ENCODE results near the gene COL2A1.
A peak's percentile ranks its signal among the peaks of the same experiment; 100 is the strongest.
"Not testable (repeated sequence)": the region's sequence is repeated elsewhere in the genome, so short reads cannot be mapped to it uniquely, and the experiment has no call there.

The COL2A1 gene

DNA sequence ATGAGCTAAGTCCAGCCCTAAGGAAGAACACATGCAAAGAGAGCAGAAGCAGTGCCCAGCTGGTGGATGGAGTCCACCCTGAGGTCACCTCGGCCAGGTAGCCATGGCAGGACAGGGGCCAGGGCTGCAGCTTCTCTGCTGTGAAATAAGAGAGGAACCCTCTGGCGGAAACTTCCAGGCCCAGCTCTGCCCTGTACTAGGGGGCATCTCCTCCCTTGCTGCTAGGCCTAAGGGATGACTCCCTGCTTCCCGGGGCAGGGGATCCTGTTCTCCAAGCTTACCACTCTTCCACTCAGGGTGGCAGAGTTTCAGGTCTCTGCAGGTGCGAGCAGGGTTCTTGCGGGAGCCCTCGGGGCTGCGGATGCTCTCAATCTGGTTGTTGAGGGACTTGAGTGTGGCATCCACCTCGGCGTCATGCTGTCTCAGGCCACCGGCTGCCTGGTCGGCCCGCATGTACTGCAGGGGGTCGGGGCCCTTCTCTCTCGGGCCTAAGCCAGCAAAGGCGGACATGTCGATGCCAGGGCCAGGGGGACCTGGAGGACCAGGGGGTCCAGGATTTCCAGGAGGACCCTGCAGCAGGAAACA, 29.1 kb downstream of the COL2A1 start:
- DNase-seq (ENCODE audit: low read depth), result no peak

DNA sequence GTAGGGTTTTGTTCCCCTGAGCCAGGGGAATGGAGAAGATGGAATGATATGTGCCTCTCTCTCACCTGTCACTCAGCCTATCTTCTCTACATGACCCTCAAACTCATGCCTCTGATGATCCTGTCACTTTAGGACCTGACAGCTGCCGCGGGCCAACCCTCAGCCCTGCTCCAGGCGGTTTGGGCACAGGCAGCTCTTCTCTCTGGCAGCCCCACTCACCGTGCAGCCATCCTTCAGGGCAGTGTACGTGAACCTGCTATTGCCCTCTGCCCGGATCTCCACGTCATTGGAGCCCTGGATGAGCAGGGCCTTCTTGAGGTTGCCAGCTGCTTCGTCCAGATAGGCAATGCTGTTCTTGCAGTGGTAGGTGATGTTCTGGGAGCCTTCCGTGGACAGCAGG, 30.4 kb downstream of the COL2A1 start:
- no peak for DNase-seq (ENCODE audit: low read depth)

DNA sequence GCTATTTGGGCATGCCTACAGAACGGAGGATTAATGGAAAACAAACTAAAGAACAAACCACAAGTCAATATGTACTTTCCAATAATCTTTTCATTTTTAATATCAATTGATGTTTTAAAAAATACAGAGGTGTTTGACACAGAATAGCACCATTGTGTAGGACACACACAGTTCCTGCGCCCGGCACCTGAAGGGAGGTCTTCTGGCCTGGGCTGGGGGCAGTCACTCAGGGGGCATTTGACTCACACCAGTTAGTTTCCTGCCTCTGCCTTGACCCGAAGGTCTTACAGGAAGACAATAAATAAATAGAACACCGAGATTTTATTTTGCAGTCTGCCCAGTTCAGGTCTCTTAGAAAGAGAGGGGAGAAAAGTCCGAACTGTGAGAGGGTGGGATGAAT, 31.4 kb downstream of the COL2A1 start:
- DNase-seq (ENCODE audit: low read depth), result no peak

DNA sequence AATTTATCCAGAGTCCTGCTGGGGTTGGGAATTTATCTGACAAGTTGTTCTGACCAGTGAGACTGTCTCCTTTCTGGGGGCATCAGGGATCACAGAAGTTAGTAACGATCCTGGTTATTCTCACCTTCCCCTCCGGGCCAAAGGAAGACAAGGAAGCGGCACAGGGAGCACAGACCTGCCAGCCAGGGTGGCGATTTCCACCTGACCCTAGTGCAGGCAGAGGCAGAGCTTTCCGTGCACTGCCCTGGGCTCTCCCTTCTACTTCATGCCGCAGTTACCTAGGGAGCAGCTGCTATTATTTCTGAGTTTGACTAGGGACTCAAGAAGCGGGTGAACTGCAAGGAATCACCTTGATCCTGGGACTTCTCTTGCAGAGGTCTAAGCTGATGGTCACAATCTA, 33.4 kb downstream of the COL2A1 start:
- no peak for DNase-seq (ENCODE audit: low read depth)

DNA sequence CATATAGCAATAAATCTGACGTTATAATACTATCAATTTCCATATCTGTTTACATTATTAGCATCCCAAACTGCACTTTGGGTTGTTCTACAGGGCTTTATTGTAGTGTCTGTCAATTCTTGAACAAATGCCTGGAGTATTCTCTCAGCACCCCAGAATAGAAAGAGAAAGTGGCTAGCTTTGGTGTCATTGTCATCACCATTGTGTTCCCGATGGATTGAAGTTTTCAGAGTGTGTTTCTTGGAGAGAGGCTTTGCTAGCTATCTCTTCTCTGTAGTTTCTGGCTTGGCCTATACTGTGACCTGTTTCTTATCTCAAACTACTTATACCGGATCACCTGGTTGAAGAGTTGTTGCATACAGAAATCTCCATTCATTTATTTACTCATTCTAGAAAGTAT, 34.4 kb downstream of the COL2A1 start:
- DNase-seq (ENCODE audit: low read depth), result no peak

DNA sequence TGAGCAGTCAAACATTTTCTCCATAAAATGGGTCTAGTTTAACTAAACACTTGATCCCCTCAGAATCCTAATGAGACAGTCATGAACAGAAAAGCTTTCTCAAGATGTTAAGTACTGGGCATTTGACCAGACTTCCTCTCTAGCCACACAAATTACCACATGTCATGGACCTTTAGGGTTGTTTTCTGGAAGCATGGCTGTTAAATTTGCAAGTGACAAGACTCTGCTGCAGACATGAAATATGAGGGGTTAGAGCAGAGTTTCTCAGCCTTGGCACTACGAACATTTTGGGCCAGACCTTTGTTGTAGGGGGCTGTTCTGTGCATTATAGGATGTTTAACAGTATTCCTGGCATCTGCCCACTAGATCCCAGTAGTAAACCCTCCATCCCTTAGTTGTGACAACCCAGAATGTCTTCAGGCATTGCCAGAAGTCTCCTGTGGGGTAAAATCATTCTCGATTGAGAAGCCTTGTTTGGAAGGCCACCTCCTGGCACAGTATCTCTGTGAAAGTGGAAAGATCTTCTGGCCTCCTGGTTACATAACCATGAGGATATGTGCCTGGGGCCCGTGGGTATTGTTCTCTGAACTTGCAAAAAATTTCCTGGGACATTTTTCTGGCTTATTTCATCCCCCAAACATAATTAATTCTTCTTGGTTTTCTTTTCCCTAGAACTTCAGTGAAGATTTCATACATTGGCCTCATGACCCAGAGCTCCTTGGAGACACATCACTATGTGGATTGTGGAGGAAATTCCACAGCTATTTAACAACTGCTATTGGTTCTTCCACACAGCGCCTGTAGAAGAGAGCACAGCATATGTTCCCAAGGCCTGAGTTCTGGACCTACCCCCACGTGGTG, 36.6 kb downstream of the COL2A1 start:
- no peak for DNase-seq (ENCODE audit: low read depth)

DNA sequence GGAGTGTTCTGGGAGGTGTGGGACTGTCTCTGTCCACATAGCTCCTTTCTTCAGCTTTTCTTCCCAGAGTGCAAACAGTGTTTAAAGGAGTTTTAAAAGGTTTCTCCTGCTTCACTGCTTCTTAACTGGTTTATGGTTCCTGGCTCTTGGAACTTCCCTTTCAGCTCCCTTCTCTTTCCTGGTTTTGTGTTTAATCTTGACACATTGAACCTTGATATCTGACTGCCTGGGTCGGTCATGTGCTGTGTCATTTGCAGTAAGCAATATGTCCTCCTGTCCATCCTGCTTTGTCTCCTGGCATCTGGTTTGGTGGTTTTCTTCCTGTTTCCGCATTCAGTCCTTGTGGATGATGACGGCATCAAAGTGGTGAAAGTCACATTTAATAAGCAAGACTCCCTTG, 38.7 kb downstream of the COL2A1 start:
- no peak for DNase-seq (ENCODE audit: low read depth)

DNA sequence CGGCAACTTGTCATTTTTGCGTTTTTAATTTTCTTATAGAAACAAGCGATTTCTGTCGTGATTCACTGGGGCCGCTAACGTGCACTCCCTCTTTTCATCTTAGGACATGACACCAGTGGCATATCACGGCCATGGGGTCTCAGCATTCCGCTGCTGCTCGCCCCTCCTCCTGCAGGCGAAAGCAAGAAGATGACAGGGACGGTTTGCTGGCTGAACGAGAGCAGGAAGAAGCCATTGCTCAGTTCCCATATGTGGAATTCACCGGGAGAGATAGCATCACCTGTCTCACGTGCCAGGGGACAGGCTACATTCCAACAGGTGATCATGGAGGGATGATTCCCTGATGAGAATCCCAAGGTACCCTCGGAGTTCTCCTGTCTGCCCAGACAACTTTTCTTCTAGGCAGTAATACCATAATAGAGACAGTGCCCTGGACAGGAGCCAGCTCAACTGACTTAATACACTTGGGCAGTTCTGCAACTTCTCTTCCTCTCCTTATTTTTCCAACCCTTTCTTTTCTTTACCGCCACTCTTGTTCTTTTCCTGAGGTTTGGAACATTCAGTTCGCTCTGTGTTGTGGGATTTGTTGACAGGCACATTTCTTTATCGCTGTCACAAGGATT, 40.1 kb downstream of the COL2A1 start:
- no peak for DNase-seq (ENCODE audit: low read depth)

DNA sequence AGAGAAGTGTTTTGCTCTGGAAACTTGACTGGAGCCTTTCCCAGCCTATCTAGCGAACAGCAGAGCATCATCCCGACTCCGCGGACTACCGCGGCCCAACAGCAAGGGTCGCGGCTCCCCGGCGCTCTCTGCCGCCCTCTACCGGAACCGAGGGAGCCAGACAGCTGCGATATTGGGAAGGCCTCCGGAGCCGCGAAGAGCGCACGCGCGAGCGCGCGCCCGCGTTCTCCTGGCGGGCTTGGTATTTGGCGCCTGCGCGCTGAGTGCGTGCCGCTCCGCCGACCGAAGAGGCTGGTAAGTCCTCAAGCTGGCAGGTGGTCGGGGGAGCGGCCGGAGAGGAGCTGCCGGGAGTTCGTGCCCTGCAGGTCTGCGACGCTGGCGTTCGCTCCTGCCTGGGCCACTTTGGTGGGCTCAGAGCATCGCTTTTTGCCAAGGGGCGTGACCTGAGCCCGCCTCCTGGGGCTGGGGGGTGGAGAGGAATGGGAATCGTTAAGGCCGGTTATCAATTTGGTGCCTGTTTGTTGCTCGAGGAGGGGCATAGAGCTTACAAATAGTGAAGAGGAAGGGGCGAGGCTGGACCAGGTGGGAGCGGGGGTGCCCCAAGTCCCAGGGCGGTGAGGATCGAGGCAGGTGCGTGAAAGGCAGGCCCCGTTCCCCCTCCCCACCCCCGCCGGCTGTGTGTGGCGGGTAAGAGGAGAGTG, 40.8 kb downstream of the COL2A1 start, which contains the start of gene TMEM106C:
Gene TMEM106C, plus strand, starts transcription at position 257 of the 701 bp plus-strand sequence. CDS start 641 bp downstream, outside the sequence.
- peak; percentile 79 for DNase-seq (ENCODE audit: low read depth)

DNA sequence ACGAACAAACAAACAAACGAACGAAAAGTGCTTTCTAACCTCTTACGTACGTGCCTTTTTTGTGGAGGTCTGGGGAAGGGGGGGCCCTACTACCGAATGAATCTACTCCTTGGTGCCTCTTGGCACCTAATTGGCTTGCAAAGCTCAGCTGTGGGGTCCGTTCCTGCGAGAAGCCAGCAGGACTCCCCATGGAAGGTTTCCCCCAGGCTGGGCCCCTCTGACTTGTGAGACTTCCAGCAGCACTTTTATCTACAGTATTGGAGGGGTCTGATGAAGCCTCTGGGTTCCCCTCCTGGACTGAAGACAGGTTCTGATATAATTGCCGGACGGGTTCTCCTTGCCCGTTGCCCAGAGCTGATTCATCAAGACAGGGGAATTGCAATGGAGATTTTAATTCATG, 42.1 kb downstream of the COL2A1 start:
- DNase-seq (ENCODE audit: low read depth), result no peak

DNA sequence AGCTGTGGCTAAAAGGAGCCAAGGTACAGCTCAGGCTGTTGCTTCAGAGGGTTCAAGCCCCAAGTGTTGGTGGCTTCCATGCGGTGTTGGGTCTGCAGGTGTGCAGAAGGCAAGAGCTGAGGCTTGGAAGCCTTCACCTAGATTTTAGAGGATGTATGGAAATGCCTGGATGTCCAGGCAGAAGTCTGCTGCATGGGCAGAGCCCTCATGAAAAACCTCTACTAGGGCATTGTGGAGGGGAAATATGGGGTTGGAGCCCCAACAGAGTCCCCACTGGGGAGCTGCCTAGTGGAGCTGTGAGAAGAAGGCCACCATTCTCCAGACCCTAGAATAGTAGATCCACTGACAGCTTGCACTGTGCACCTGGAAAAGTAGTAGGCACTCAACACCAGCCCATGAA, 46.6 kb downstream of the COL2A1 start:
- not testable (repeated sequence) for DNase-seq (ENCODE audit: low read depth)

DNA sequence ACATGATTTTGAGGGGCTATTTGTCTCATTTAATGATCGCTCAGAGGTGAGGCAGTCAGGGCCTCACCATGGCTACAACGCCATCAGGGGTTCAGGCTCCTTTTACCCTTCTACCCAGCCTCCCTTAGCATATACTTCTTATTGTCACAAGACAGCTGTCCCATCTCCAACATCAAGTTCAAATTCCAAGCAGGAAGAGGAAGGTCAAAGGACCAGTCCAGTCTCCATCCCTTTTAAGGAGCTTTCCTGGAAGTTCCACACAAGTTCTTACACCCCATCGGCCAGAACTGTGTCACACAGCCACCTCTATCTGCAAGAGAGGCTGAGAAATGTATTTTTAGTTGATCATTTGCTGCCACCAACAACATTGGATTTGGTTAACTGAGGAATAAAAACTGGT, 49.2 kb downstream of the COL2A1 start:
- no peak for DNase-seq (ENCODE audit: low read depth)

DNA sequence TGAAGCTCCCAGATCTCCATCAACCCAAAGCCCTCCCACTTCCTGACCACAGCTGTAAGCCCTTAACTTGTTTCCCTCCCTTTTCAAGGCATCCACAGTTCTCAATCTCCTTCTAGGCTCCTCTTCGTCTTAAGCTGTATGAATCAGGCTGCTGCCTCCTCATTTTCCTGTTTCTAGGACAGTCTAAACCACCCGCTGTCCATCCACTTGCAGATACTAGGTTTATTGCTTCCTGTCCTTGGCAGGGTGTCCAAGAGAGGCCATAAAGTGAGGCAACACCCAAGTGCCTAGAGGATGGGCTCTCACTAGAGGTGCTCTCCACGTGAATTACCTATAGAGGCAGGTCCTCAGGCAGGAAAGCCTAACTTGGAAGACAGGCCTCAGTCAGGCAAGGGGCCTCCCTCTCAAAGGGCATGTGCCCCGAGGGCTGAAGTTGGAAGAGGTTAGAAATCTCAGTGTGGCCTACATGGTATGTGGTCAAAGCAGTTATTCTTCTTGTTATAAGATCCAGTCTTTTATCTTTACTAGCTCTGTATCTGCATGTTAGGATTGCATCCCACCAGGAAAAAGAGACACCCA, 49.7 kb downstream of the COL2A1 start:
- DNase-seq (ENCODE audit: low read depth), result no peak

DNA sequence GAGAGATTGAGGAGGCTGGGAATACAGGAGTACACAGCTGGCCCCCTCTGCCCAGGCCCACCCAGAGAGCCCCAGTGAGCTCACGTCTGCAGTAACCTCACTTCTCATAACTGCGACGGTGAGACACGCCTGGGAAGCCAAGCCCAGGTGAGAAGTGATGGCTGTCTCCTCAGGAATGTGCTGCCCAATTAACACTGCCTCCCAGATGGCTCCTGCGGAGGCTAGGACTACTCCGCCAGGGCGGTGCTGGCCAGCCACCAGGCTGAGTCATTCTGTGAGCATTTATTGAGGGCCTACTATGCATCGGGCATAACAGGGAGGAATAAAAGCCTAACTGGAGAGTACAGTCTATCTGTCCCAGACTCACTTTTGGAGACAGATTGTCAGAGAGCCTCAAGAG, 50.2 kb downstream of the COL2A1 start:
- DNase-seq (ENCODE audit: low read depth), result no peak

DNA sequence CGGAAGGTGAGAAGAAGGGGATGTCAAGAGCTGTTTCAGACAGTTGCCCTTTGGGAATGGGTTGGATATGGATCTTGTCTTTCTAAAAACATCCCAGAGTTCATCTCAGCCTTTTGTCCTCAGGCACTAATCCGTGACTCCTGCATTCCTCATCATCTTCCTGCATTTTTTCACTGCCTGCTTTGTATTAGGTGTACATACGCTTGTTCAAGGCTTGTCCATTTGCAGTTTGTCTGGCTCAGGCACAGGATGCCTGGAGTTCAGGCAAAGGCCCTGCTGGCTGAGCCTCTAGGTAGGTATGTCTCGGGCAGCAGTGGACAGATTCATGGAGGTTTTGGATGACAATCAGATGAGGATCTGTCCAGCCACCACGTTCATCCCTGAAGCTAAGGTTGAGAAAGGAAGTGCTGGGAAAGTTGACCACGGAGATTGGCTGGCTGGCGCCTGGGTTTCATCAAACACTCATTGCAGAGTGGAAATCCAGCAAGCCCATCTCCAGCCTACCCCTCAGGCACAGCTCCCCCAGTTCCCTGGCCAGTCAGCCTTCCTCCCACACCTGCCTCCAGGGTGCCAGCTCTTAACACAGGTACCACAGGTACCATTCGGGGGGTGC, 53.3 kb downstream of the COL2A1 start:
- DNase-seq (ENCODE audit: low read depth), result no peak

DNA sequence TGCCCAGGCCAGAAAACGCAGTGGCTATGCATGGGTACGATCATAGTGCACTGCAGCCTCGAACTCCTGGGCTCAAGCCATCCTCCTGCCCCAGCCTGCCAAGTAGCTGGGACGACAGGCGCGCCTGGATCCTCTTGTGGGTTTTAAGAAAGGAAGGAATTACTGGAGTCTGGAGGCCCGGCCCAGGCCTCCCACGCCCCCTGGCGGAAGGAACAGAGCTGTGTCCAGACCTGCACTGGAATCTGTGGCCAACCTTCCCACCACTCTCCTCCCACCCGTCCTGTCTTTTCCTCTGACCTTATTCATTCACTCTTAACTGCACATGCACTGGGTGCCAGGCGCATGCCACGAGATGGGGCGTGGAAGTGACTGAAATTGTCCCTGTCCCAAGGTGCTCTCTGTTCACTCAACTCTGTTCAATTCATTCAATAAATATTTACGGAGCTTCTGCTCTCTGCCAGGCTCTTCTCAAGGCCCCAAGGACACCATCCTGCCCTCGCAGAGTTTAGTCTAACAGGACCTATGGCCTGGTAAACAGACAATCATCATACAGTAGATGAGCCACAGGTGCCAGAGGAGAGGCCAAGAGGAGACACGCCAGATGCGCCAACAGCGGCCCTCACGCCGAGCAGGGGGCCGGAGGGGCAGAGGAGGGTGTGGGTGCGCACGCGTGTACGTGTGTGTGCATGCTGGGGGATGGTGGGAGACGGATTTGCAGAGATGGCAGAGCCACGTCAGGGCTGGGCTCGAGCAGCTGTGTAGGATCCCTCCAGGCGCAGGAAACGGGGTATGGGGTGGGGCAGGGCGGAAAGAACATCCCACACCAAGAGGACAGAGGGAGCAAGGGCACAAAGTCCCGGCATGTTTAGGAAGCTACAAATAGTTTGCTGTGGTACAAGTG, 54.6 kb downstream of the COL2A1 start:
- DNase-seq (ENCODE audit: low read depth), result no peak

DNA sequence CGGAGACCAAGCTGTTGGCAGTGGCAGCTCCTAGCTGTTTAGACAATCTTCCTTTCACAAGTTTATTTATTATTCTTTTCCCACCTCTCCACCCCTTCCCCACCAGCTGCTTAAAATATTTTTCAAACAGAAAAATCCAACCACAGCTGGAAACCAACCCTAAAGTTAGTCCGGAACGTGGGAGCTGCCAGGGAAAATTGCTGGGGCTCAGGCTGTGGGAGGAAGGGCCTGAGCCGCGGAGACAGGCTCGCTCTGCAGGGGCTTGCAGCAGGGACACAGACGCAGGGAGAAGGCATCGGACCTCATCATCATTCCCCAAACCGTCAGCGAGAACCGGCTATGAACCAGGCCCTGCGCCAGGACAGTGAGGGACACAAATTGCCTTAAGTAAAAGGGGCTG, 56.9 kb downstream of the COL2A1 start:
- DNase-seq (ENCODE audit: low read depth), result no peak

DNA sequence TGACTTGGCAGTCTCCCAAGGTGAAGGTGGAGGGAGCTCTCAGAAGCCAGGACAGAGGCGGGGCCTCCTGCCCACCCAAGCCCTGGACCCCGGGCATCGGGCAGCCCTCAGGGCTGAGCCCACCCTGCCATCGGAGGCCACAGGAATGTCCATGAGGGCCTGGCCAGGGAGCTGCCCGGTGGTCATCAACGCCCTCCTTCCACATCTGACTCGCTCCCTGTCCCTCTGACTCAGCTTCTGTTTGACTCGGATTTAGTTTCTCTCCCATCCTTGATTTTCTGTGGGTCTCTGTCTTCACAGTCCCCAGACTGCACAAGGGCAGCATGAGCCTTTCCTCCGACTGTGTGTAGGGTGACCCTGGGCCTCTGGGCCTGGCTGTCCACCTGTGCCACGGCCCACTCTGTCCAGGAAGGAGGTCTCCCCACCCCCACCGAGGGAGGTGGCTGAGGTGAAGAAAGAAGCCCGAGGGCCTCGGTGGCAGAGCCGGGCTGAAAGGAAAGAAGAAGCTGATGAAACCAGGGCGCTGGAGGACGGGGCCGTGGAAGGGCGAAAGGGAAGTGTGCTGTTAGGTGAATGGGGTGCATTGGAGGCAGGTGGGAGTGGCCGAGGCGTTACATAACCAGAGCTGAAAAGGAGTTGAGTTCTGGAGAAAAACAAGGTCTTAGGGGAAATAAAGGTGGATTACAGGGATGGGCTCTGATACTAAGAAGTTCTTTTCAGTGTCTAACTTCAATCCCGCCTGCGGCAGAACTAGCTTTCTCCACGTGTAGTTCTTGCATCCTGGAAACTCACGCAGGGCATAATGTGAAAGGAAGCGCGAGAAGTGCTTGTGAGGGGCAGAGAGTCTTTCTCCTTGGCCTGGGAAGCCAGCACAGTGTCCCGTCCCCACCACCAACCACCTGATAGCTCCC, 57.6 kb downstream of the COL2A1 start:
- DNase-seq (ENCODE audit: low read depth), result no peak

DNA sequence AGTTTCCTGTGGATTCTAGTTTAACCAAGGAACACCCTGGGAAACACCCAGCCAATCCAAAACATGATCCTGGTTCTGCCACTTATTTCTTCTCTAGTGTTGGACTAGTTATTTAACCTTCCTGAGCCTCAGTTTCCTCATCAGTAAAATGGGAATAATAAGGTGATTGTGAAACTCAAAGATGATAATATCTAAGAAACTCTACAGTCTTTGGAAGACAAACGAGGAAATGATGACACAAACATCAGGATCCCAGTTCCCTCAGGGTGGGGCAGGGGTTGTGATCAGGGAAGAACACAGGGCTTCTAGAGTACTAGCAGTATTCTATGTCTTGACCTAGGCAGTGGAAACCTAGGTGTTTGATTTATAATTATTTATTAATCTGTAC, 58.9 kb downstream of the COL2A1 start:
- DNase-seq (ENCODE audit: low read depth), result no peak

All from T-helper 22 cell (primary cell).